ENCODE results near the gene ANO3. TPM values are rescaled to one million over a fixed set of nuclear protein-coding genes. Genes with fewer than 3 reads are reported as not detected.

The ANO3 gene
- total RNA-seq, 4 donors from 2014 or later = 1.6 to 1.8 TPM; not detected in 2

DNA sequence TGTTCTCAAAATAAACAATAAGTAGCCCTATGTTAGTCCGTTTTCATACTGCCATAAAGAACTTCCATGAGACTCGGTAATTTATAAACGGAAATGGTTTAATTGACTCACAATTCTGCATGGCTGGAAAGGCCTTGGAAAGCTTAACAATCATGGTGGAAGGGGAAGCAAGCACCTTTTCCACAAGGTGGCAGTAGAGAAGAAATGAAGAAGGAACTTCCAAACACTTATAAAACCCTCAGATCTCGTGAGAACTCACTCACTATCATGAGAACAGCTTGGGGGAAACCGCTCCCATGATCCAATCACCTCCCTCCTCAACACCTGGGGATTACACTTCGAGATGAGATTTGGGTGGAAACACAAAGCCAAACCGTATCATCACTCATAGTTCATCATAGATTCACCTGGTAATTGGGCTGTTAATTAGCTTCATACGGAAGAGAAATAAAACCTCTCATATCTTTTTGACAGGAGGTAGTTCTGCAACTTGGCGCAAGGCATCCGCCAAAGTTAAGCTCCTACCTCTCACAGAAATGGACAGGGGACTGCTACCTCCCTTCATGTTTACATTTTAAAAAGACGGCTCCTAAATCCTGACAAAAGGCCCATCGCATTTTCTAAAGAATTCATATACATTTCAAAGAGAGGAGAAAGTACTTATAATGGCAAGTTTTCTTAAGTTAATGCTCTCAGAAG, 191.1 kb downstream of the ANO3 start:
- H3K27ac ChIP-seq = no peak overlapping the region

GRCh38 chr11:26527685-26528084, 195.8 kb downstream of the ANO3 start:
- Histone ChIP-seq H3K9me3 (no peaks in the 10 kb centered on the region), H3K4me3 (no peak overlapping the region), H3K36me3 (no peaks in the 10 kb centered on the region), H3K27ac (no peak overlapping the region), H3K27me3 (no peaks in the 10 kb centered on the region), H3K4me1 (no peaks in the 10 kb centered on the region)
- intact Hi-C loops (cut with DNase I; ENCODE audit: low total_unique reads) = no loop called here
- no peak for DNase-seq
- TF ChIP-seq CTCF (IDR thresholded peaks at IDR 0.05) (no peak), POLR2A (IDR thresholded peaks at IDR 0.05) (no peak)

More for the DNA sequence above, 191.1 kb downstream of the ANO3 start:
- Histone ChIP-seq H3K4me3 (no peak overlapping the region), H3K27me3 (no peaks in the 10 kb centered on the region), H3K4me1 (no peaks in the 10 kb centered on the region), H3K9me3 (no peaks in the 10 kb centered on the region), H3K36me3 (no peaks in the 10 kb centered on the region)
- intact Hi-C loops (cut with DNase I; ENCODE audit: low total_unique reads) = no loop called here
- no peak for DNase-seq
- no peak for TF ChIP-seq POLR2A (IDR thresholded peaks at IDR 0.05)
- TF ChIP-seq CTCF (IDR thresholded peaks at IDR 0.05) = no peak

GRCh38 chr11:26537341-26537740, 205.4 kb downstream of the ANO3 start:
- no peaks in the 10 kb centered on the region for H3K27me3 ChIP-seq
- no peak overlapping the region for H3K4me3 ChIP-seq
- no peaks in the 10 kb centered on the region for H3K4me1 ChIP-seq
- no peaks in the 10 kb centered on the region for H3K9me3 ChIP-seq
- intact Hi-C loops (cut with DNase I; ENCODE audit: low total_unique reads) = no loop called here
- no peak for DNase-seq
- H3K36me3 ChIP-seq = no peaks in the 10 kb centered on the region
- TF ChIP-seq CTCF (IDR thresholded peaks at IDR 0.05) (no peak), POLR2A (IDR thresholded peaks at IDR 0.05) (no peak)
- H3K27ac ChIP-seq = no peak overlapping the region

- no peak for TF ChIP-seq POLR2A (IDR thresholded peaks at IDR 0.05)
- no peak for TF ChIP-seq CTCF (IDR thresholded peaks at IDR 0.05)
- no peaks in the 10 kb centered on the region for H3K27me3 ChIP-seq
- H3K36me3 ChIP-seq = no peaks in the 10 kb centered on the region
- H3K9me3 ChIP-seq = no peaks in the 10 kb centered on the region
- H3K27ac ChIP-seq = no peak overlapping the region
- no peaks in the 10 kb centered on the region for H3K4me1 ChIP-seq
- H3K4me3 ChIP-seq = no peak overlapping the region
- intact Hi-C loops (cut with DNase I; ENCODE audit: low total_unique reads) = no loop called here
- no peak for DNase-seq
Measured at GRCh38 chr11:26539517-26539916, 207.6 kb downstream of the ANO3 start.

DNA sequence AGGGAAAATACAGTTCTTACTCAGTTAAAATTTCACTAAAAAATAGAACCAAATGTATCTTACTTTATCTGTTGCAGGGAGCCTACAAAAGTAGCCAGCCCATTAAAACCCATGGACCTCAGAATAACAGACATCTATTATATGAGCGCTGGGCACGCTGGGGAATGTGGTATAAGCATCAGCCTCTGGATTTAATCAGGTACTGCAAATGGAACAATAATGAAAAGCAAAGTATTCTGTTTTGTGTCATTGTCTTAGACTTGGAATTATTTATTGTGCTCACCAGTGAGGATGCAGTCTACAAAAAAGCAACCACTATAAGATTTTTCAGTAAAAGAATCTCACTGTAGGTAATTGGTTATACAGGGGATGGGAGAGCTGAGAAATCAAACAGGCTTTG, 209.9 kb downstream of the ANO3 start:
- H3K9me3 ChIP-seq = no peaks in the 10 kb centered on the region
- no peak overlapping the region for H3K27ac ChIP-seq
- H3K4me1 ChIP-seq = no peaks in the 10 kb centered on the region
- H3K27me3 ChIP-seq = no peaks in the 10 kb centered on the region
- no peak overlapping the region for H3K4me3 ChIP-seq
- TF ChIP-seq POLR2A (IDR thresholded peaks at IDR 0.05) (no peak), CTCF (IDR thresholded peaks at IDR 0.05) (no peak)
- no peaks in the 10 kb centered on the region for H3K36me3 ChIP-seq
- intact Hi-C loops (cut with DNase I; ENCODE audit: low total_unique reads) = no loop called here
- no peak for DNase-seq

All from uterus (tissue), 4 donors.